Activated CD4-positive, CD25-positive, alpha-beta regulatory T cell (primary cell): ENCODE results near the gene PRPF40B.
A peak's percentile ranks its signal among the peaks of the same experiment; 100 is the strongest.

Experiments
- DNase-seq, 4 experiments: peaks; one replicate each; lab custom pipeline; 2025; lab: John Stamatoyannopoulos, UW

The PRPF40B gene

GRCh38 chr12:49659753-49660152 is 36.4 kb downstream of the PRPF40B start:
- DNase-seq = no peak

GRCh38 chr12:49661191-49661590 is 37.8 kb downstream of the PRPF40B start:
- no peak for DNase-seq

- DNase-seq = no peak
These were observed 38.4 kb downstream of the PRPF40B start for GRCh38 chr12:49661746-49662145.

GRCh38 chr12:49662998-49663843 is 39.9 kb downstream of the PRPF40B start:
- DNase-seq = peak; percentile 16 to 63 (median 39)

DNA sequence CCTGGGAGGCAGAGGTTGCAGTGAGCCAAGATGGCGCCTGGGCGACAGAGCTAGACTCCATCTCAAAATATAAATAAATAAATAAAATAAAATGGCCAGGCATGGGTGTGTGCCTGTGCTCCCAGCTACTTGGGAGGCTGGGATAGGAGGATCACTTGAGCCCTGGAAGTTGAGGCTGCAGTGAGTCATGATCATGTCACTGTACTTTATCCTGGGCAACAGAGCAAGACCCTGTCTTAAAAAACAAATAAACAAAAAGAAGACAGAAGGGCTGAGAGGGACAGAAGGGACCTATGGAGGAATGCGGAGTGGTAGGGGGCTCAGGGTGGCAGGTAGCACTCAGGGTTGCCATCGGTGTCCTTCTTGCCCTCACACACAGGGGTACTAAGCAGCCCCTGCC is 40.8 kb downstream of the PRPF40B start:
- no peak for DNase-seq

DNA sequence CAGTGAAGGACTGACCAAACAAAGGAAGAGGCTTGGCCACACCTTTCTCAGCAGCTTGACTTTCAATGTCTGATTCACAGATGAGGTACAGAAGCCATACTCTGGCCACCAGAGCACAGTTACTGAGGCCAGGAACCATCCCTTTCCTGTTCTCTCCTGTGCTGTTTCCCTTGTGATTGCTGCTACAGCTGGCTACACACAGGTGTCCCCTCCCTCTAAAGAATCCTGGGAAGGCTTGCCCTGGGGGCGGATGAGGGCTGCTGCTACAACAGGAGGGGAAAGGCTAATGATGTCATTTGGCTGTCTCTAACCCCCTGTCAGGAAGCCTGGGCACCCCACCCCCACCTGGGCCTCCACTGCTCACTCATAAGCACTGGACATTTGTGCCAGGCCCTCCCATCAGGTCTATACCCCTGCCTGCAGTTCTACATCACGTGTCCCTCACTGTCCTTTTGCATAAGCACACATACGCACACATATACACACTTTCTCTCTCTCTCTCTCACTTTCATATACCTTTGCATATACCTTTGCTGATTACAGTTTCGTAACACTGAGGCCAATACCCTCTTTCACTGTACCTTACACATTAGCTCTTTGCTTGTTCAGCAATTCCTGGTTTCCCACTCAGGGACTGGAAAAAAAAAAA is 41.4 kb downstream of the PRPF40B start:
- no peak for DNase-seq

GRCh38 chr12:49665384-49665783 is 42.0 kb downstream of the PRPF40B start:
- no peak for DNase-seq

GRCh38 chr12:49666176-49666575 is 42.8 kb downstream of the PRPF40B start:
- no peak for DNase-seq

DNA sequence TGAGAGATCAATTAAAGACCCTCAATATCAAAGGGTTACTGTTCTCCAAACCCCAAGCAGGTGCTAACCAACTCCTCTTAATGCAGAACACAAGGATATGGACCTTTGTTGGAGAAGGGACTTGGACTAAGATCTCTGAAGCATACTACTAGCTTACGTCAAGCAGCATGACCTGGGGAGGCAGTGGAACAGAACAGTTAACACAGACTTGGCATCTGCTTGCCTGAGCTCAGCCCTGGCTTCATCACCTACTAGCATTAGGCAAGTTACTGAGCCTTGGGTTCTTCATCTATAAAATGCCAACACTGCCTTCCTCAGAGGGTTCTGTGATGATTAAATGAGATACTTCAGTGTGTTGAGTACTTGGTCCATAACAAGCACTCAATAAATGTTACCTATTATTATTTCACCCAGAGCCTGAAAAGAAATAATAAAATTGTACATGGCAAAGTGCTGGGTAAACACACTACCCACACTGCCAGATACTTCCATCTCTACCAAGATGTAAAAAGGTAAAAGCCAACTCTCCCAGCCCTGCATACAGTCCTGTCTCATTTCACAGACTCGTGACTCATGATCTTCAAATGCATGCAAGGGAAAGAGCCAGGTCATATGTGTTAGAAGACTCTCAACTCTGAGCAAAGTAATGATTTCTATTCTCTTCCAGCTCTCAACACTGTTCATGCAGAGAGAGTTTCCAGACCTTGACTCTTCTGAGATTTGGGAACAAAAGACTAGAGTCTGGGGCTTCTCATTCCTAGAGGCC is 44.1 kb downstream of the PRPF40B start:
- DNase-seq = no peak

DNA sequence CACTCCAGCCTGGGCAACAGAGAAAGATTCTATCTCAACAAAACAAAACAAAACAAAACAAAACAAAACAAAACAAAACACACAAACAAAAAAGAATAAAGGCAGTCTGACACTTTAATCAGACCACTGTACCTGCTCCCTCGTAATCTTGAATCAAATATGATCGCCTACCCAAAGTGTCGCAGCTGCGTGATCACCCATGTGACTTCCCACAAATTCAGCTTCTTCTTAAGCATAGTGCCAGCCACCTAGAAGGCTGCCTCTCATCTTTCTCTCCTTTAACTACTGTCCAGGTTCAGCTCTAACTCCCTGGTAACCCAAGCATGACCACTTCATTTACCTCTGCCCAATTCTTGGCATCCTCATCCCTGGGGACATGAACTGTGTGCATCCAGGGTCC is 46.4 kb downstream of the PRPF40B start:
- DNase-seq = no peak

DNA sequence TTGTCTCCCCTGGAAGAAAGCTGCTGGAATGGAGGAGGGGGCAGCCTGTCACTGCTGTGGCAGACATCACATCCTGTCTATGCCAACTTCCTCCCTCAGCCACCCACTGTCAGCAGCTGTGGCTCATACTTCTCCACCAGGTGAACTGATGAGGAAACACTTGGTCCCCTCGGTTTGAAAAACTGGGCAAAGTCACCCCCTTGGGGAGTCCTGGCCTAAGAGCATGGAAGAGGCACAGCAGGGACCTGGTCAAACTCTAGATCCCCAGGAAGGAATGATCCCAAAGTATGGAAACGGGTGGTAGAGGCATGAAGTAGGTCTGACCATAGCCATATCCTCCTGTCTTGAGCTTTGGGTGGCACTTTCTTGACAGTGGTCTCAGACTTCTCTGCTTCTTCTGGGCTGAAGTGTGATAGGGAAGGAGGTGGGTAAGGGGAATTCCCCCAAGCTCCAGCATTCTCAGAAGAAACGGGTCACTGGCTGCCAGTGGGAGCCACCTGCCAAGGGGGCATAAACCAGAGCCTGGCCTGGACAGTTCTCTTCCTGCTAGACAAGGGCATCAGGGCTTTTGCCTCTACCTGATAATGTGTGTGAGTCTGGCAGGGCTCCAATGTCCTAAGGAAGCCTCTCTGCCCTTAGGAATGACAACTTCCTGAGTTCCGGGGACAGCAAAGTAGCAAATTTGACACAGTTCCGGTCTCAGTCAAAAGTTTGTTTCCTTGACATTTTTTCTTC is 47.8 kb downstream of the PRPF40B start:
- peak in 2 of 4 experiments; percentile 18 to 28 for DNase-seq

DNA sequence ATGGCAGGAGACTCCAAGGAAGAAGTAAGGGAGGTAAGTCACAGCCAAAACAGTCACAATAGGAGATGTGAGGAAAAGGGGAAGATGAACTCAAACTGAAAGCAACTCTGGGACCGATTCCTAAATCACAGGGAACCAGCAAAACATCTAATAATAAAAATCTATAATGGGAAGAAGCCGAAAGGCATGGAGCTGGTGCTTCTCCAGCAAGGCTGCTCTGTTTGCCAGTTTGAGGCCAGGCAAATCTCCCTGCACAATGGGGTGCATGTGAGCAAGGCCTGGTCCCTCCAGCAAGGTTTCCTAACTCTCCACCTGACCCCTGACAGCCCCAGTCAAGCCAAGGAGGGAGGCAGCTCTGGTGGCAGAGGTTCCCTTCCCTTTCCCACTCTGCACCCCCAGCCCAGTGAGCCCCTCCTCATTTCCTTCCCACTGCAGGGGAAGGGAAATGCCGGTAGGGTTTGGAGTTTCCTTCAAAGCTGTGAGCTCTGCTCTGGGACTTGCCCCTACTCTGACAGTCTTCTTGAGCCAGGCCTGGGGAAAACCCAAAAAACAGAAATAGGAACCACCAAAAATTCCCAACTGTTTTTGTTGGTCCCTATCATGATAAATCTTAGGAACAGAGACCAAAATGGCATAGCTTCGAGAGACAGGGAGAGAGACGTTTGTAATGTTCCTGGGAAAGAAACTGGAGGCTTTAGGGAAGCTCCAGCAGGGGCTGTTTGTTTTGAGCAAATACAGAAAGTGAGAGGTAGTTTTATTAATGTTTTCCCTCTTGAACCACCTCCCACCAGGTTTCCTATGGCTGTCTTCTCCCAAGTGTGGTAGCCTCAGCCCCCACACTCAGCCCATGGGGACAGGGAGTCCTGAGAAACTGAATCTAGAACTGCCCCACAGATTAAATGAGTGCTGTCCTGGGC is 49.2 kb downstream of the PRPF40B start:
- DNase-seq = no peak

GRCh38 chr12:49673446-49674317 is 50.3 kb downstream of the PRPF40B start:
- no peak for DNase-seq

DNA sequence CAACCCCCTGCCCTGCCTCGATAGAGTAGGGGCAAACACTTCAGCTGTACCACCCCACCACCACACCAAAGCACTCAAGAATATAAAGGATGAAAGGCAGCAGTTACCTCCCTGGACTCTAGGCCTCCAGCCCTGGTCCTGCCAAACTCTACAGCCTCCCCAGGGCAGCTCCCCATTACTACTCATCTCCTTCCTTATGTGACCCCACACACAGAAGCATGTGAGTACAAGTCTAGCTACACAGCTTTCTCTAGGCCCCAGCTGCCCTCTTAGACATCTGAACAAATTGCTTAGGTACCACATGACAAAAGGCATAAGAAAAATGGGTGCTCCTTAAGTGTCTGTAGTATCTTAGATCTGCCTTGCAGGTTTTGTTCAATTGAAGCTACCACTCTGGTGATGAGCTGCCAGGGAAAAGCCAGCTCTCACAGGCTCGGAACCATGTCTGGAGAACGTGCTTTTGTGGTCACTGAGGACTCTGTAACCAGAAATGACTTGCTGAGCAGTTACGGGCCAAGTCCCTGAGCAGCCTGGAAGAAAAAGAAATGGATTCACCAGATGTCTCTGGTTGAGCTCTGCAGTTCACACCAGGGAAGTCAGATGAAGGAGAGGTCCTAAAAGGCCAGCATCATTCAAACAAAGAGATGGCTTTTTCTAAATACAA is 51.1 kb downstream of the PRPF40B start:
- no peak for DNase-seq

DNA sequence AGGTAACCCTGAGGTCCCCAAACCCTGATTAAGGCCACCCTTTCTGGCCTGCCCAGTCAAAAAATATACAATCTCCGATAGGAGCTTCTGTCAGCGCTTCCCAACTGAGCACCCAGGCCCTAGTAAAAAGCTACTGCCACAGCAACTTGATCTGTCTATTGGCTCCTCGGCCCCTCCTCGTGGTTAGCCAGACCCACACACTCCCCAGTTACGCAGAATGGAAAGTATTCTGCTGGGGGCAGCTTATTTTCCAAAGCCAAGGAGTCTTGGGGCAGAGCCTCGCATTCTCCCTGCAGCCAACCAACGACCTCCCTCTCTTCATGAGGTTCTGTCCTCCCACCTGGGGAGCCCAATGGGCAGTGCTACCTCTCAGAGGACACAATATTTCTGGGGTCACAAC is 51.8 kb downstream of the PRPF40B start:
- no peak for DNase-seq

DNA sequence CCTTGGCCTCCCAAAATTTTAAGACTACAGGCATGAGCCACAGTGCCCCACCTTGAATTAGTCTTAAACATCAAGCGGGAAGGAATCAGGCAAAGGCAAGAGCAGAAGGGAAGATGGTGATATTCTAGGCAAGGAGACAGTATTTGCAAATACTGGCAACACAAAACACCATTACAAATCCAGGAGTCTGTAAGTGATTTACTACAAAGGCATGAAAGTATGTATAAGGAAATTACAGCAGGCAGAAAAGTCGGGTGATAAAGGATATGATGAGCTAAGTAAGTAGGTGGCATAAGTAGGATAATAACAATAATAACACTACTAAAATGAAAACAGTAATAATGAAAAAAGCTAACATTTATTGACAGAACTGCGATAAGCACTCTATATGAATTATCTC is 55.4 kb downstream of the PRPF40B start:
- DNase-seq = no peak

- DNase-seq = no peak
These were observed 56.7 kb downstream of the PRPF40B start for GRCh38 chr12:49680075-49680474.

- DNase-seq = no peak
These were observed 60.4 kb downstream of the PRPF40B start for GRCh38 chr12:49683599-49684309.
